HG02678 (cell line): Measurements from ENCODE around the gene DYNLL1.

ENCODE experiments used
- ATAC-seq: cut with Tn5 transposase; IDR thresholded peaks from one replicate; pipeline ENCODE4 v1.9.1; 2021; ENCODE audit warnings: mild to moderate bottlenecking, moderate library complexity; ENCODE audit not compliant: unreplicated experiment

DYNLL1 gene

DNA sequence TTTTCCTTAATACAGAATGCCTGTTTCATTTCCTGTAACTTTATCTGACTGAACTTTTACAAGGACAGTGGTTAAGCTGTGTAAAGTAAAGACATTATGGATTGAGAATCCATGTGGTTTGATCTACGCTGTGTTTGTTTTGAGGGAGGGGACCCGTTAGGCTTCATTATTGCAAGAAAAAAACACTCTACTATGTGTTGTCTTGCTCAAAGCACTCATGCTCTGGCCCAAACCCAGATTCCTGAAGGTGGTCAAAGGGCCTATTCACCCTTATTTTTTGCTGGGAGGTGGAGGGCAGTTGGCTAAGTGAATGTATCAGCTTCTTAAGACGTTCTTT lies 50.1 kb downstream of the DYNLL1 start:
- ATAC-seq = no peak
